Suprapubic skin (tissue), 4 donors: Measurements from ENCODE around the gene ASF1A.

Experiments used
- CTCF ChIP-seq, 2 donors: fragments of 200-600 bp in 1 of 2; fragments of 450-650 bp in 1 of 2; sonication (generic) in 1 of 2; IDR thresholded peaks; one replicate each; pipeline ENCODE4 v1.5.1; 2016 to 2019; ENCODE audit warnings: antibody characterized with exemption in 2 of 2, mild to moderate bottlenecking in 1 of 2, moderate library complexity in 1 of 2
- EP300 ChIP-seq: sonication (generic); formaldehyde crosslinking; IDR thresholded peaks from one replicate; pipeline ENCODE4 v1.6.1; 2017; ENCODE audit warnings: antibody characterized with exemption
- POLR2A ChIP-seq, 2 donors: fragments of 450-650 bp; IDR thresholded peaks; one replicate each; pipeline ENCODE4 v1.6.1; 2017; ENCODE audit warnings: antibody characterized with exemption in 2 of 2, mild to moderate bottlenecking in 2 of 2, moderate library complexity in 2 of 2
- POLR2AphosphoS5 ChIP-seq, 3 donors: sonication (generic); formaldehyde crosslinking; IDR thresholded peaks; one replicate each; pipeline ENCODE4 v1.6.1; 2017; ENCODE audit warnings: antibody characterized with exemption in 3 of 3

- TF ChIP-seq CTCF (IDR thresholded peaks at IDR 0.05) (no peak), EP300 (no peak), POLR2A (IDR thresholded peaks at IDR 0.05) (no peak), POLR2AphosphoS5 (IDR thresholded peaks at IDR 0.05) (no peak)
Measured at GRCh38 chr6:118935331-118935668, 41.3 kb downstream of the ASF1A start.
